ENCODE data around the gene MPV17L2.

MPV17L2 gene

GRCh38 chr19:18245297-18245696 lies 52.3 kb downstream of the MPV17L2 start:
- no peak overlapping the region for H3K27ac ChIP-seq
- TF ChIP-seq ZFX (IDR thresholded peaks at IDR 0.05; ENCODE audit: borderline replicate concordance) = no peak
- TF ChIP-seq CTCF (IDR thresholded peaks at IDR 0.05) = no peak

Data from 22Rv1 (cell line).